IPS DF 19.7 (cell line): Measurements from ENCODE around the gene TAS2R41.

Source experiments
- DNase-seq: peaks from one replicate; pipeline ENCODE4 v3.0.0-alpha.2; 2013; ENCODE audit warnings: low read depth, low spot score

Gene TAS2R41

GRCh38 chr7:143492799-143493739, 15.4 kb downstream of the TAS2R41 start:
- no peak for DNase-seq

- DNase-seq = no peak
Observed at GRCh38 chr7:143493751-143494150, 16.1 kb downstream of the TAS2R41 start.

- no peak for DNase-seq
Observed at GRCh38 chr7:143494622-143495021, 16.9 kb downstream of the TAS2R41 start.

- no peak for DNase-seq
Observed at GRCh38 chr7:143495851-143496250, 18.2 kb downstream of the TAS2R41 start.

GRCh38 chr7:143496263-143496662, 18.6 kb downstream of the TAS2R41 start:
- DNase-seq = no peak

- DNase-seq = no peak
Observed at GRCh38 chr7:143497008-143497795, 19.5 kb downstream of the TAS2R41 start.

GRCh38 chr7:143499246-143499645, 21.6 kb downstream of the TAS2R41 start:
- no peak for DNase-seq

- no peak for DNase-seq
Observed at GRCh38 chr7:143499743-143500348, 22.2 kb downstream of the TAS2R41 start.

GRCh38 chr7:143503261-143503660, 25.6 kb downstream of the TAS2R41 start:
- DNase-seq = no peak

GRCh38 chr7:143504215-143504936, 26.7 kb downstream of the TAS2R41 start:
- no peak for DNase-seq

GRCh38 chr7:143504937-143505297, 27.2 kb downstream of the TAS2R41 start:
- no peak for DNase-seq

- no peak for DNase-seq
Observed at GRCh38 chr7:143505838-143506237, 28.2 kb downstream of the TAS2R41 start.

GRCh38 chr7:143507094-143507518, 29.4 kb downstream of the TAS2R41 start:
- no peak for DNase-seq

GRCh38 chr7:143507534-143508055, 29.9 kb downstream of the TAS2R41 start:
- DNase-seq = no peak

- DNase-seq = no peak
Observed at GRCh38 chr7:143510854-143511592, 33.4 kb downstream of the TAS2R41 start.

- no peak for DNase-seq
Observed at GRCh38 chr7:143511593-143512047, 33.9 kb downstream of the TAS2R41 start.

- no peak for DNase-seq
Observed at GRCh38 chr7:143512488-143513340, 35.0 kb downstream of the TAS2R41 start.

- DNase-seq = no peak
Observed at GRCh38 chr7:143514487-143514886, 36.8 kb downstream of the TAS2R41 start.

GRCh38 chr7:143514995-143515735, 37.5 kb downstream of the TAS2R41 start:
- DNase-seq = no peak
